HG02970 (cell line): ENCODE measurements around the gene FNDC3B.
A peak's percentile ranks its signal among the peaks of the same experiment; 100 is the strongest.
"Not testable (repeated sequence)": the region's sequence is repeated elsewhere in the genome, so short reads cannot be mapped to it uniquely, and the experiment has no call there.

Source experiments
- ATAC-seq: cut with Tn5 transposase; IDR thresholded peaks from one replicate; pipeline ENCODE4 v1.9.1; 2021; ENCODE audit warnings: mild to moderate bottlenecking, moderate library complexity, moderate number of reproducible peaks; ENCODE audit not compliant: unreplicated experiment, low FRiP score

The FNDC3B gene

GRCh38 chr3:172090035-172090434 lies 50.7 kb downstream of the FNDC3B start:
- no peak for ATAC-seq

GRCh38 chr3:172092658-172093057 lies 53.3 kb downstream of the FNDC3B start:
- ATAC-seq: no peak

GRCh38 chr3:172093581-172094443 lies 54.4 kb downstream of the FNDC3B start:
- not testable (repeated sequence) for ATAC-seq

GRCh38 chr3:172094621-172095557 lies 55.5 kb downstream of the FNDC3B start:
- peak; percentile 80 for ATAC-seq

GRCh38 chr3:172096881-172097420 lies 57.6 kb downstream of the FNDC3B start:
- ATAC-seq: no peak

GRCh38 chr3:172097585-172097984 lies 58.2 kb downstream of the FNDC3B start:
- ATAC-seq: no peak

- no peak for ATAC-seq
Observed at GRCh38 chr3:172098698-172099494, 59.5 kb downstream of the FNDC3B start.

GRCh38 chr3:172099495-172099808 lies 60.1 kb downstream of the FNDC3B start:
- ATAC-seq: no peak

- no peak for ATAC-seq
Observed at GRCh38 chr3:172100482-172100881, 61.1 kb downstream of the FNDC3B start.

GRCh38 chr3:172101107-172101506 lies 61.7 kb downstream of the FNDC3B start:
- ATAC-seq: no peak

GRCh38 chr3:172102123-172102882 lies 62.9 kb downstream of the FNDC3B start:
- no peak for ATAC-seq

- no peak for ATAC-seq
Observed at GRCh38 chr3:172102883-172103310, 63.5 kb downstream of the FNDC3B start.

GRCh38 chr3:172103724-172104123 lies 64.3 kb downstream of the FNDC3B start:
- ATAC-seq: no peak

- no peak for ATAC-seq
Observed at GRCh38 chr3:172104471-172105072, 65.2 kb downstream of the FNDC3B start.

- ATAC-seq: no peak
Observed at GRCh38 chr3:172106037-172106954, 66.9 kb downstream of the FNDC3B start.

- ATAC-seq: peak; percentile 51
Observed at GRCh38 chr3:172106989-172107388, 67.6 kb downstream of the FNDC3B start.

GRCh38 chr3:172107403-172107802 lies 68.0 kb downstream of the FNDC3B start:
- peak; percentile 80 for ATAC-seq

GRCh38 chr3:172110127-172110779 lies 70.9 kb downstream of the FNDC3B start:
- no peak for ATAC-seq
